Mucosa of gallbladder (tissue), 1 donor: ENCODE measurements around the gene CEP41. TPM values are rescaled to one million over a fixed set of nuclear protein-coding genes. Genes with fewer than 3 reads are reported as not detected.

Experiments
- DNase-seq: peaks from one replicate; pipeline ENCODE4 v3.0.0-alpha.2; 2020; ENCODE audit warnings: low spot score
- total RNA-seq: library from RNA; stranded (reverse); gene quantifications from one replicate; pipeline ENCODE4 v1.2.1, GENCODE V29; 2021
- donor health status: DM: no; HTN: no; CAD: no.

CEP41 gene
- total RNA-seq, 1 donor from 2014 or later, result 15.7 TPM

GRCh38 chr7:130419658-130420057, 21.2 kb downstream of the CEP41 start:
- DNase-seq, result no peak

GRCh38 chr7:130418306-130418705, 22.5 kb downstream of the CEP41 start:
- no peak for DNase-seq

- no peak for DNase-seq
Measured at GRCh38 chr7:130417213-130417612, 23.6 kb downstream of the CEP41 start.

- no peak for DNase-seq
Measured at GRCh38 chr7:130415006-130415405, 25.8 kb downstream of the CEP41 start.

- no peak for DNase-seq
Measured at GRCh38 chr7:130413201-130413600, 27.6 kb downstream of the CEP41 start.

GRCh38 chr7:130410868-130411541, 29.8 kb downstream of the CEP41 start:
- DNase-seq, result no peak

GRCh38 chr7:130409712-130410072, 31.1 kb downstream of the CEP41 start:
- no peak for DNase-seq

- no peak for DNase-seq
Measured at GRCh38 chr7:130409067-130409711, 31.6 kb downstream of the CEP41 start.

- no peak for DNase-seq
Measured at GRCh38 chr7:130405003-130405402, 35.8 kb downstream of the CEP41 start.

GRCh38 chr7:130401578-130401977, 39.2 kb downstream of the CEP41 start:
- no peak for DNase-seq

- DNase-seq, result no peak
Measured at GRCh38 chr7:130401101-130401500, 39.7 kb downstream of the CEP41 start.

- no peak for DNase-seq
Measured at GRCh38 chr7:130400120-130400572, 40.7 kb downstream of the CEP41 start.

GRCh38 chr7:130398526-130399090, 42.2 kb downstream of the CEP41 start:
- no peak for DNase-seq

GRCh38 chr7:130397758-130398073, 43.1 kb downstream of the CEP41 start:
- DNase-seq, result no peak

- DNase-seq, result no peak
Measured at GRCh38 chr7:130397051-130397757, 43.6 kb downstream of the CEP41 start.

GRCh38 chr7:130396109-130396508, 44.7 kb downstream of the CEP41 start:
- DNase-seq, result no peak

GRCh38 chr7:130395421-130395820, 45.4 kb downstream of the CEP41 start:
- DNase-seq, result no peak

GRCh38 chr7:130394421-130395195, 46.2 kb downstream of the CEP41 start:
- no peak for DNase-seq

GRCh38 chr7:130393841-130394411, 46.9 kb downstream of the CEP41 start:
- no peak for DNase-seq

GRCh38 chr7:130393101-130393561, 47.7 kb downstream of the CEP41 start:
- no peak for DNase-seq

GRCh38 chr7:130390486-130390885, 50.3 kb downstream of the CEP41 start:
- no peak for DNase-seq

- no peak for DNase-seq
Measured at GRCh38 chr7:130388671-130389070, 52.1 kb downstream of the CEP41 start.
